H1 (cell line): ENCODE results near the gene LRG1.

Source experiments
- BRCA1 ChIP-seq: IDR thresholded peaks from 2 replicates; pipeline ENCODE4 v1.6.1; 2012; ENCODE audit warnings: low read depth, low read length, improper control_type of control experiment
- CBX8 ChIP-seq: fragments of 300-800, 300-1000 bp; sonication (generic); IDR thresholded peaks from 2 replicates; pipeline ENCODE4 v1.7.1; 2016; ENCODE audit warnings: low read depth, low read length, borderline replicate concordance
- CHD1 ChIP-seq: IDR thresholded peaks from 2 replicates; pipeline ENCODE4 v1.6.1; 2012; ENCODE audit warnings: low read depth, low read length, improper control_type of control experiment
- EP300 ChIP-seq, 2 experiments: IDR thresholded peaks; 1 replicate in 1 of 2; 2 replicates in 1 of 2; pipeline ENCODE4 v1.6.1; 2011 to 2012; ENCODE audit warnings: low read depth in 2 of 2, low read length in 2 of 2, mild to moderate bottlenecking in 2 of 2, borderline replicate concordance in 1 of 2, inconsistent platforms in 1 of 2, moderate library complexity in 1 of 2
- EZH2 ChIP-seq: fragments of 200-600 bp; sonication (generic); IDR thresholded peaks from 2 replicates; pipeline ENCODE4 v1.7.1; 2012; ENCODE audit warnings: low read depth, mild to moderate bottlenecking, moderate library complexity, low read length, inconsistent platforms; ENCODE audit not compliant: severe bottlenecking
- FOSL1 ChIP-seq: IDR thresholded peaks from 2 replicates; pipeline ENCODE4 v1.6.1; 2011; ENCODE audit warnings: mild to moderate bottlenecking, low read depth, low read length, moderate library complexity; ENCODE audit not compliant: insufficient read depth
- POLR2AphosphoS5 ChIP-seq: IDR thresholded peaks from 2 replicates; pipeline ENCODE4 v1.6.1; 2011; ENCODE audit warnings: low read depth, low read length
- TBP ChIP-seq: IDR thresholded peaks from 2 replicates; pipeline ENCODE4 v1.6.1; 2011; ENCODE audit warnings: low read depth, low read length, improper control_type of control experiment
- TCF12 ChIP-seq: IDR thresholded peaks from 2 replicates; pipeline ENCODE4 v1.6.1; 2011; ENCODE audit warnings: low read depth, mild to moderate bottlenecking, low read length
- TF ChIP-seq, protein P1 (sequence below), 3 experiments: IDR thresholded peaks; 1 replicate in 2 of 3; 2 replicates in 1 of 3; pipeline versions ENCODE4 v1.5.1 to v1.6.1; 2011; ENCODE audit warnings: low read length in 3 of 3, mild to moderate bottlenecking in 3 of 3, inconsistent platforms in 2 of 3, low read depth in 1 of 3, moderate library complexity in 1 of 3; ENCODE audit not compliant: insufficient read depth in 1 of 3; ENCODE audit errors: control extremely low read depth in 1 of 3
- TF ChIP-seq, protein P2 (sequence below): IDR thresholded peaks from 2 replicates; pipeline ENCODE4 v1.6.1; 2011; ENCODE audit warnings: low read length, improper control_type of control experiment
- TF ChIP-seq, protein P3 (sequence below): IDR thresholded peaks from 2 replicates; pipeline ENCODE4 v1.6.1; 2011; ENCODE audit warnings: low read depth, mild to moderate bottlenecking, low read length; ENCODE audit not compliant: insufficient read depth
- TF ChIP-seq, protein P4 (sequence below): IDR thresholded peaks from 2 replicates; pipeline ENCODE4 v1.6.1; 2012; ENCODE audit warnings: inconsistent platforms

DNA sequence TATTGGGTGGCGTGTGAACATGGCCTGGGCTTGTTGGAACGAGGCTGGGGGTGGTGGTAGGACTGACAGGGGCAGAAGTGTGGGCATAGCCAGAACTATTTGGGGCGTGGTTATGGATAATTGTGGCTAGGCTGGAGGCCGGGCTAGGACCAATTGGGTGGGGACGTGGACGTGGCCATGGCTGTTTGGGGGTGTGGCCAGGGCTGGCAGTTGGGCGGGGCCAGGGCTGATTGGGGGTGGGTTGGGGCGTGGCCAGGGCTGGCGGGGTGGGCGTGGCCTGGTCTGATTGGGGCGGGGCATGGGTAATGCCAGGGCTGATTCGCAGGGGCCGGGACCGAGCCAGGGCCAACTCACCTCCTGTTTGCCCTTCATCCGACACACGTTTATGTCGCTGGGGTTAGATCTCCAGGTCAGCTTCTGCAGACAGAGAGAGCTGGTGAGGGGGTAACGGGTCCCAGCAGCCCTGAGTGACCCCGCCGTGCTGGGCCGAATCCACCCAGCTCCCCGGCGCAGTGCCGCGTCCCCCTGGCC lies 16.8 kb upstream of the LRG1 start:
- TF ChIP-seq, protein P1, sequence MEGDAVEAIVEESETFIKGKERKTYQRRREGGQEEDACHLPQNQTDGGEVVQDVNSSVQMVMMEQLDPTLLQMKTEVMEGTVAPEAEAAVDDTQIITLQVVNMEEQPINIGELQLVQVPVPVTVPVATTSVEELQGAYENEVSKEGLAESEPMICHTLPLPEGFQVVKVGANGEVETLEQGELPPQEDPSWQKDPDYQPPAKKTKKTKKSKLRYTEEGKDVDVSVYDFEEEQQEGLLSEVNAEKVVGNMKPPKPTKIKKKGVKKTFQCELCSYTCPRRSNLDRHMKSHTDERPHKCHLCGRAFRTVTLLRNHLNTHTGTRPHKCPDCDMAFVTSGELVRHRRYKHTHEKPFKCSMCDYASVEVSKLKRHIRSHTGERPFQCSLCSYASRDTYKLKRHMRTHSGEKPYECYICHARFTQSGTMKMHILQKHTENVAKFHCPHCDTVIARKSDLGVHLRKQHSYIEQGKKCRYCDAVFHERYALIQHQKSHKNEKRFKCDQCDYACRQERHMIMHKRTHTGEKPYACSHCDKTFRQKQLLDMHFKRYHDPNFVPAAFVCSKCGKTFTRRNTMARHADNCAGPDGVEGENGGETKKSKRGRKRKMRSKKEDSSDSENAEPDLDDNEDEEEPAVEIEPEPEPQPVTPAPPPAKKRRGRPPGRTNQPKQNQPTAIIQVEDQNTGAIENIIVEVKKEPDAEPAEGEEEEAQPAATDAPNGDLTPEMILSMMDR (IDR thresholded peaks at IDR 0.05; ENCODE audit: control extremely low read depth in 1 of 3, insufficient read depth in 1 of 3, low read depth in 1 of 3, low read length in 3 of 3) = no peak
- TF ChIP-seq EZH2 (no peak), TBP (no peak), FOSL1 (no peak), BRCA1 (no peak), CHD1 (no peak), POLR2AphosphoS5 (no peak), EP300 (IDR thresholded peaks at IDR 0.05; ENCODE audit: borderline replicate concordance in 1 of 2, low read depth in 2 of 2, low read length in 2 of 2) (no peak), TCF12 (no peak), CBX8 (no peak)
- TF ChIP-seq, protein P2, sequence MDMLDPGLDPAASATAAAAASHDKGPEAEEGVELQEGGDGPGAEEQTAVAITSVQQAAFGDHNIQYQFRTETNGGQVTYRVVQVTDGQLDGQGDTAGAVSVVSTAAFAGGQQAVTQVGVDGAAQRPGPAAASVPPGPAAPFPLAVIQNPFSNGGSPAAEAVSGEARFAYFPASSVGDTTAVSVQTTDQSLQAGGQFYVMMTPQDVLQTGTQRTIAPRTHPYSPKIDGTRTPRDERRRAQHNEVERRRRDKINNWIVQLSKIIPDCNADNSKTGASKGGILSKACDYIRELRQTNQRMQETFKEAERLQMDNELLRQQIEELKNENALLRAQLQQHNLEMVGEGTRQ = no peak
- TF ChIP-seq, protein P3, sequence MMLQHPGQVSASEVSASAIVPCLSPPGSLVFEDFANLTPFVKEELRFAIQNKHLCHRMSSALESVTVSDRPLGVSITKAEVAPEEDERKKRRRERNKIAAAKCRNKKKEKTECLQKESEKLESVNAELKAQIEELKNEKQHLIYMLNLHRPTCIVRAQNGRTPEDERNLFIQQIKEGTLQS = no peak
- TF ChIP-seq, protein P4, sequence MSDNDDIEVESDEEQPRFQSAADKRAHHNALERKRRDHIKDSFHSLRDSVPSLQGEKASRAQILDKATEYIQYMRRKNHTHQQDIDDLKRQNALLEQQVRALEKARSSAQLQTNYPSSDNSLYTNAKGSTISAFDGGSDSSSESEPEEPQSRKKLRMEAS = no peak
